Mesendoderm (in vitro differentiated cells): ENCODE data around the gene SUSD4.
"Not testable (repeated sequence)": the region's sequence is repeated elsewhere in the genome, so short reads cannot be mapped to it uniquely, and the experiment has no call there.

Experiments
- DNase-seq: peaks from one replicate; pipeline ENCODE4 v3.0.0; 2013
- H2AK5ac ChIP-seq: 2 replicates; pipeline ENCODE4 v1.6.1; 2013; ENCODE audit warnings: low read length, inconsistent platforms
- H2BK120ac ChIP-seq: 2 replicates; pipeline ENCODE4 v1.6.1; 2013; ENCODE audit warnings: low read depth, mild to moderate bottlenecking, low read length, moderate library complexity, mixed read lengths
- H2BK15ac ChIP-seq: replicated peaks from 2 replicates; pipeline ENCODE4 v1.6.1; 2013; ENCODE audit warnings: low read depth, mild to moderate bottlenecking, moderate library complexity
- H2BK5ac ChIP-seq: 2 replicates; pipeline ENCODE4 v1.6.1; 2013; ENCODE audit warnings: low read length, inconsistent platforms
- H3K18ac ChIP-seq: 2 replicates; pipeline ENCODE4 v1.6.1; 2013; ENCODE audit warnings: mild to moderate bottlenecking, low read length, mixed read lengths
- H3K23ac ChIP-seq: one replicate; pipeline ENCODE4 v1.6.1; 2013; ENCODE audit warnings: low read length
- H3K27ac ChIP-seq: 2 replicates; pipeline ENCODE4 v1.5.1; 2013; ENCODE audit warnings: low read depth, mild to moderate bottlenecking, inconsistent platforms, low read length, moderate library complexity
- H3K27me3 ChIP-seq: 2 replicates; pipeline ENCODE4 v1.6.1; 2013; ENCODE audit warnings: low read length, control low read depth, mild to moderate bottlenecking, inconsistent platforms; ENCODE audit not compliant: insufficient read depth, poor library complexity
- H3K36me3 ChIP-seq: 2 replicates; pipeline ENCODE4 v1.6.1; 2013; ENCODE audit warnings: low read length, inconsistent platforms; ENCODE audit not compliant: control insufficient read depth, insufficient read depth
- H3K4ac ChIP-seq: one replicate; pipeline ENCODE4 v1.6.1; 2013; ENCODE audit warnings: low read depth, mild to moderate bottlenecking, low read length, moderate library complexity
- H3K4me1 ChIP-seq: 2 replicates; pipeline ENCODE4 v1.6.1; 2013; ENCODE audit warnings: low read depth, low read length, inconsistent platforms; ENCODE audit not compliant: control insufficient read depth
- H3K4me2 ChIP-seq: 2 replicates; pipeline ENCODE4 v1.6.1; 2013; ENCODE audit warnings: low read length
- H3K4me3 ChIP-seq: 2 replicates; pipeline ENCODE4 v1.5.1; 2013; ENCODE audit warnings: mild to moderate bottlenecking, low read length
- H3K56ac ChIP-seq: one replicate; pipeline ENCODE4 v1.6.1; 2013; ENCODE audit warnings: low read length
- H3K79me1 ChIP-seq: 2 replicates; pipeline ENCODE4 v1.6.1; 2013; ENCODE audit warnings: low read length, inconsistent platforms
- H3K79me2 ChIP-seq: 2 replicates; pipeline ENCODE4 v1.6.1; 2013; ENCODE audit warnings: mild to moderate bottlenecking, low read length; ENCODE audit not compliant: control insufficient read depth, insufficient read depth
- H3K9ac ChIP-seq: 2 replicates; pipeline ENCODE4 v1.6.1; 2013; ENCODE audit warnings: low read length, inconsistent platforms
- H4K5ac ChIP-seq: one replicate; pipeline ENCODE4 v1.6.1; 2013; ENCODE audit warnings: low read length
- H4K8ac ChIP-seq: one replicate; pipeline ENCODE4 v1.6.1; 2013; ENCODE audit warnings: low read depth, mild to moderate bottlenecking, control low read depth, low read length, moderate library complexity
- WGBS: extraction: QIAGEN DNeasy Blood & Tissue Kit; methylation state at CpG from one replicate; pipeline ENCODE4 v1.1.7; 2013; ENCODE audit warnings: low lambda C conversion rate, missing lambda C conversion rate; ENCODE audit not compliant: insufficient coverage; ENCODE audit errors: extremely low coverage; 5-methylcytosine and 5-hydroxymethylcytosine counted together

The SUSD4 gene

DNA sequence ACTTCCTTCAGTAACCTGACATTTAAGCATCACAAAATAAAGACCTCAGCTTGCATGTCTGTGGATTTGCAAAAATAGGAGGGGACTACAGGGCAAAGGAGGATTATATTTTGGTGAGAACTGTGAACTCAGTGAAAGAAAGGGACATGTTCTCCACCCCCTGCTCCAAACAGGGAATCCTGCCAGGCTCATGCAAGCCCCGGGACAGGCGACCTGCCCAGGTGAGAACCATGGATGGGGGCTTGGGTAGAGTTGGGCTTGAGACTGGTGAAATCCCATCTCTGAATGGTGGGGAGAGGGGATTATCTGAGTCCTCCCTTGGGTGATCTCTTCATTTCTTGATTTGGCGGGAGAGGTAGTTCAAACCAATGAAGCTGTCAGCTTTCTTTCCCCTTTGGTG lies 110.1 kb downstream of the SUSD4 start:
- Histone ChIP-seq H3K36me3 (no peaks in the 10 kb centered on the region), H2BK15ac (no peak overlapping the region)
- DNase-seq: no peak

DNA sequence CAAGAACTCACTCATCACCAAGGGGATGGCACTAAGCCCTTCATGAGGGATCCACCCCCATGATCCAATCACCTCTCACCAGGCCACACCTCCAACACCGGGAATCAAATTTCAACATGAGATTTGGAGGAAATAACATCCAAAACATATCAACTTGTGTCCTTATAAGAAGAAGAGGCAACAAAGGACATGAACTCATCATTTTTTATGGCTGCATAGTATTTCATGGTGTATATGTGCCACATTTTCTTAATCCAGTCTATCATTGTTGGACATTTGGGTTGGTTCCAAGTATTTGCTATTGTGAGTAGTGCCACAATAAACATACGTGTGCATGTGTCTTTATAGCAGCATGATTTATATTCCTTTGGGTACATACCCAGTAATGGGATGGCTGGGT lies 112.6 kb downstream of the SUSD4 start:
- H2BK5ac ChIP-seq, H3K27ac ChIP-seq, H2BK15ac ChIP-seq, H3K79me1 ChIP-seq, H3K9ac ChIP-seq, H3K4ac ChIP-seq, H3K56ac ChIP-seq, H3K79me2 ChIP-seq, H4K8ac ChIP-seq, H3K36me3 ChIP-seq, H3K18ac ChIP-seq, H3K4me3 ChIP-seq, H2BK120ac ChIP-seq, H3K27me3 ChIP-seq, H3K4me2 ChIP-seq, H3K23ac ChIP-seq, H3K4me1 ChIP-seq, H2AK5ac ChIP-seq, H4K5ac ChIP-seq, DNase-seq: not testable (repeated sequence)
- WGBS: no CpG with 5 or more reads among the region's 2 CpGs

More for the DNA sequence above, 110.1 kb downstream of the SUSD4 start:
- Histone ChIP-seq H2AK5ac (no peak overlapping the region), H3K79me2 (no peaks in the 10 kb centered on the region), H4K5ac (no peak overlapping the region), H3K27me3 (no peaks in the 10 kb centered on the region), H3K4me1 (no peaks in the 10 kb centered on the region), H2BK120ac (no peak overlapping the region), H3K9ac (no peak overlapping the region), H3K4me2 (no peak overlapping the region), H2BK5ac (no peak overlapping the region), H3K18ac (no peak overlapping the region), H3K4ac (no peak overlapping the region), H3K56ac (no peak overlapping the region), H3K79me1 (no peaks in the 10 kb centered on the region), H4K8ac (no peak overlapping the region), H3K4me3 (no peak overlapping the region), H3K23ac (no peak overlapping the region), H3K27ac (no peak overlapping the region)
- no CpG with 5 or more reads among the region's 3 CpGs for WGBS

DNA sequence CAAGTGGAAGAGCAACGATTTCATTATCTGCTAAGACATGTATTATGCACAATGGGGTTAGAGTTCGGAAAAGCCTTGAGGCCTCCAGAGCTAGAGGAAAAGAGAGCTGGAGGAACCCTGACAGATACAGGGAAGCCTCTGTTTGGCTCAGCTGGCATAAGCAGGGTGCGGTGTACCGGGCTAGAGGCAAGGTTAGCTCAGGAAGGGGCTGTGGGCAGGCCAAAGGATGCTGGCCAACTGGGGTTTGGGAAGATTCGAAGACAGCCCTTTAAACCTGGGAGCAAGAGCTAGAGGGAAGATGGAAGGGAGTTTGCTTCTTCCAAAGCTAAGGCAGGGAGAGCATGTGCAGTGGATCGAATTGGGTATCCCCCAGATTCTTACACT lies 113.4 kb downstream of the SUSD4 start:
- Histone ChIP-seq H2BK15ac (no peak overlapping the region), H3K27ac (no peak overlapping the region), H2AK5ac (no peak overlapping the region), H4K5ac (no peak overlapping the region), H3K56ac (no peak overlapping the region), H3K4ac (no peak overlapping the region), H3K27me3 (no peaks in the 10 kb centered on the region), H3K36me3 (no peaks in the 10 kb centered on the region), H3K79me1 (no peaks in the 10 kb centered on the region), H4K8ac (no peak overlapping the region), H3K4me3 (no peak overlapping the region), H2BK120ac (no peak overlapping the region), H3K9ac (no peak overlapping the region), H3K4me1 (no peaks in the 10 kb centered on the region), H3K79me2 (no peaks in the 10 kb centered on the region), H3K23ac (no peak overlapping the region), H3K18ac (no peak overlapping the region), H3K4me2 (no peak overlapping the region), H2BK5ac (no peak overlapping the region)
- no peak for DNase-seq
- WGBS: no CpG with 5 or more reads among the region's 6 CpGs

DNA sequence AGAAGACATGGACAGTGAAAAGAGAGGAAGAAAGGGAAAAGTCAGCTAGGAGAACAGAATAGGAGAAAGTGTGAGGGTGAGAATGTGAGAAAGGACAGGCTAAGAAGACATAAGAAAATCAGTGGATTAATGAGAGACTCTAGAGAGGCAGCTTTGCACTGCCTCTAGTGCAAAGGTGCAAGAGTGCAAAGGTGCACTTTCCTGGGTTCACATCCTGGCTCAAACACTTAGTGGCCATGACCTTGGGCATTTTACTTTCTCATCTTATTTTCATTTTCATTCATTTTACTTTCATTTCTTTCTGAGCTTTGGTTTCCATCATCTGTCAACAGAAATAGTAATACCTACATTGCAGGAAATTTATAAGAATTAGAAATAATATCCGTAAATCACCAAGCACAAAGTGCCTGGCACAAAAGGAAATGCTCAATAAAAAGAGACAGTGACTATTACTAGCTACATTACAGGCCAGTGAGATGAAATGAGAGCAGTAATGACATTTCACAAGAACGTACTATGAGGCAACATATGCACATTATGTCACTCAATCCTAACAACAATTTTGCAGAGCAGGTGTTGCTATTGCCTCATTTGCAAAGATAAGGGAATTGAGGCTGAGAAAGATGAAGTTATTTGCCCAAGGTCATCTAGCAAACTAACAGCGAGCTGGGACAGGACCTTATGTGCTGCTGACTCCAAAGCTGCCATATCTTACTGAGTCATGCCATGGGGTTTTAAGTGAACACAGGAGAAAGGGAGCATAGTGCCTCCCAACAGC lies 113.9 kb downstream of the SUSD4 start:
- Histone ChIP-seq H3K4me1 (no peaks in the 10 kb centered on the region), H3K79me1 (no peaks in the 10 kb centered on the region), H2AK5ac (no peak overlapping the region), H2BK15ac (no peak overlapping the region), H4K5ac (no peak overlapping the region), H2BK5ac (no peak overlapping the region), H2BK120ac (no peak overlapping the region), H3K4ac (no peak overlapping the region), H3K56ac (no peak overlapping the region), H3K9ac (no peak overlapping the region), H3K36me3 (no peaks in the 10 kb centered on the region), H4K8ac (no peak overlapping the region), H3K27me3 (no peaks in the 10 kb centered on the region), H3K23ac (no peak overlapping the region), H3K18ac (no peak overlapping the region), H3K27ac (no peak overlapping the region), H3K4me2 (no peak overlapping the region), H3K79me2 (no peaks in the 10 kb centered on the region), H3K4me3 (no peak overlapping the region)
- no peak for DNase-seq
- no CpG with 5 or more reads among the region's 3 CpGs for WGBS

DNA sequence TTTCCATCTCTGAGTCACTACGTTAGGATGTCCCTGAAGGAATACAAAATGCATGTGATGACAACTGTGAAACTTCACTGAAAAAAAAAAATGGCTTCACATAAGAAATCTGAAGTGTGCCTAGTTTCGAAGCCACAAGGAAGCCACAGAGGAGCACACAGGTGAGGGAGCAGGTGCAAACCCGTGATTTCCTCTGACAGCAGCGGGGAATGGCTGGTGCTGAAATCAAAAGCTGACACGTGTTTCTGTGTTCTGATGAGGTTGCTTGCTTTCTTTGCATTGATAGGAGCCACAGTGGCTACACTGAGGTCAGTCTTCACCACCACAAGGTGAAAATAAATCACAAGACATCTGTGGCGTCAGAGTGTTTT lies 115.2 kb downstream of the SUSD4 start:
- Histone ChIP-seq H3K9ac (no peak overlapping the region), H3K4me1 (no peaks in the 10 kb centered on the region), H3K36me3 (no peaks in the 10 kb centered on the region), H3K79me1 (no peaks in the 10 kb centered on the region), H3K27me3 (no peaks in the 10 kb centered on the region), H4K8ac (no peak overlapping the region), H4K5ac (no peak overlapping the region), H2BK5ac (no peak overlapping the region), H3K23ac (no peak overlapping the region), H3K79me2 (no peaks in the 10 kb centered on the region), H2BK120ac (no peak overlapping the region), H3K4me2 (no peak overlapping the region), H2BK15ac (no peak overlapping the region), H3K56ac (no peak overlapping the region), H2AK5ac (no peak overlapping the region), H3K4ac (no peak overlapping the region), H3K18ac (no peak overlapping the region), H3K4me3 (no peak overlapping the region), H3K27ac (no peak overlapping the region)
- no peak for DNase-seq
- no CpG with 5 or more reads among the region's 6 CpGs for WGBS
